Breast epithelium (tissue), 4 donors: ENCODE measurements around the gene BRD2. TPM values are rescaled to one million over a fixed set of nuclear protein-coding genes. Genes with fewer than 3 reads are reported as not detected.

Source experiments
- DNase-seq, 2 donors: peaks; one replicate each; pipeline ENCODE4 v3.0.0-alpha.2; 2019; ENCODE audit warnings: low spot score in 2 of 2
- H3K27ac ChIP-seq, 2 donors: fragments of 200-600 bp; sonication (generic) in 1 of 2; one replicate each; pipeline ENCODE4 v1.5.1; 2016 to 2019; ENCODE audit warnings: mild to moderate bottlenecking in 1 of 2
- H3K27me3 ChIP-seq, 2 donors: fragments of 200-600 bp; sonication (generic) in 1 of 2; one replicate each; pipeline versions ENCODE4 v1.5.1 to v1.6.0; 2017 to 2019; ENCODE audit warnings: control low read depth in 1 of 2, mild to moderate bottlenecking in 1 of 2
- H3K36me3 ChIP-seq: fragments of 200-600 bp; one replicate; pipeline ENCODE4 v1.5.1; 2019
- H3K4me1 ChIP-seq, 2 donors: fragments of 200-600 bp; sonication (generic); one replicate each; pipeline ENCODE4 v1.5.1; 2016 to 2019; ENCODE audit warnings: control low read depth in 1 of 2
- H3K4me3 ChIP-seq, 3 donors: fragments of 200-600 bp; sonication (generic); 1 replicate in 2 of 3; 2 replicates in 1 of 3; pipeline ENCODE4 v1.5.1; 2016 to 2019; ENCODE audit warnings: mild to moderate bottlenecking in 3 of 3, moderate library complexity in 2 of 3
- H3K9me3 ChIP-seq, 2 donors: fragments of 200-600 bp; sonication (generic) in 1 of 2; one replicate each; pipeline ENCODE4 v1.5.1; 2016 to 2019; ENCODE audit warnings: control low read depth in 1 of 2
- POLR2A ChIP-seq: fragments of 450-650 bp; IDR thresholded peaks from one replicate; pipeline ENCODE4 v1.6.1; 2016; ENCODE audit warnings: antibody characterized with exemption, mild to moderate bottlenecking, moderate library complexity
- POLR2AphosphoS5 ChIP-seq, 3 donors: sonication (generic); formaldehyde crosslinking; IDR thresholded peaks; one replicate each; pipeline ENCODE4 v1.6.1; 2017; ENCODE audit warnings: antibody characterized with exemption in 3 of 3
- intact Hi-C: fragments of 100-400 bp; cut with DNase I; formaldehyde crosslinking; loops from one replicate; pipeline ENCODE4 v1.15.1; 2023; ENCODE audit warnings: low total_unique reads
- total RNA-seq, 3 donors: library from RNA; depleted of rRNA; stranded (reverse); fragments of >200 nt; gene quantifications; one replicate each; pipeline ENCODE4 v1.1.0, GENCODE V29; 2016
- TF ChIP-seq, protein P1 (sequence below), 3 donors: fragments of 450-650 bp; IDR thresholded peaks; one replicate each; pipeline ENCODE4 v1.5.1; 2016 to 2017; ENCODE audit warnings: antibody characterized with exemption in 3 of 3, mild to moderate bottlenecking in 3 of 3, moderate library complexity in 3 of 3

Gene BRD2
- total RNA-seq, 3 donors from 2014 or later, result 111 to 159 (median 122) TPM

DNA sequence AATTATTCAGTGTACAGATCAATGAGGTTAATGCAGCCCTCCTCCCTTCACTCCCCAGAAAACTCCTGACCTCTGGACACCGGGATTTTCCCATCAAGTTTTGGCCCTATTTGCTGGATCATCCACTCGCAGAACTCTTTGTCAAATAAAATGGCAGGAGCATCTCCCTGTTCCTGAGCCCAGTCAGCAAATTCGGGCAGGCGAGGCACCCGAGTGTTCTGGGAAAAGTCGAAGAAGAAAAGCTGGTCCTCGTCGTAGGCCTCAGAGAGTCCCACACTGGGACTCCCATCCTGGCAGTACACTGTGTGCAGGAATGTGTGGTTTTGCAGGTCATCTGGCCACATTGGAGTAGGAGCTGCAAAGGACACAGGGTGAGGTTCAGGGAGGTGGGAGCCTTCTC is 17.9 kb upstream of the BRD2 start:
- no peak for TF ChIP-seq POLR2A
- TF ChIP-seq, protein P1, sequence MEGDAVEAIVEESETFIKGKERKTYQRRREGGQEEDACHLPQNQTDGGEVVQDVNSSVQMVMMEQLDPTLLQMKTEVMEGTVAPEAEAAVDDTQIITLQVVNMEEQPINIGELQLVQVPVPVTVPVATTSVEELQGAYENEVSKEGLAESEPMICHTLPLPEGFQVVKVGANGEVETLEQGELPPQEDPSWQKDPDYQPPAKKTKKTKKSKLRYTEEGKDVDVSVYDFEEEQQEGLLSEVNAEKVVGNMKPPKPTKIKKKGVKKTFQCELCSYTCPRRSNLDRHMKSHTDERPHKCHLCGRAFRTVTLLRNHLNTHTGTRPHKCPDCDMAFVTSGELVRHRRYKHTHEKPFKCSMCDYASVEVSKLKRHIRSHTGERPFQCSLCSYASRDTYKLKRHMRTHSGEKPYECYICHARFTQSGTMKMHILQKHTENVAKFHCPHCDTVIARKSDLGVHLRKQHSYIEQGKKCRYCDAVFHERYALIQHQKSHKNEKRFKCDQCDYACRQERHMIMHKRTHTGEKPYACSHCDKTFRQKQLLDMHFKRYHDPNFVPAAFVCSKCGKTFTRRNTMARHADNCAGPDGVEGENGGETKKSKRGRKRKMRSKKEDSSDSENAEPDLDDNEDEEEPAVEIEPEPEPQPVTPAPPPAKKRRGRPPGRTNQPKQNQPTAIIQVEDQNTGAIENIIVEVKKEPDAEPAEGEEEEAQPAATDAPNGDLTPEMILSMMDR (IDR thresholded peaks at IDR 0.05), result no peak
- TF ChIP-seq POLR2AphosphoS5 (IDR thresholded peaks at IDR 0.05), result no peak
- no peak overlapping the region for H3K4me3 ChIP-seq
- no peaks in the 10 kb centered on the region for H3K4me1 ChIP-seq
- intact Hi-C loops, result loop anchor here (5.0 to 10.0 kb wide), 2 partner anchors 66 to 837 kb away; partner anchors contain the start of gene LEMD2
- H3K36me3 ChIP-seq, result no peaks in the 10 kb centered on the region
- no peaks in the 10 kb centered on the region for H3K27me3 ChIP-seq
- DNase-seq, result no peak
- H3K27ac ChIP-seq, result no peak overlapping the region
- H3K9me3 ChIP-seq, result no peaks in the 10 kb centered on the region

DNA sequence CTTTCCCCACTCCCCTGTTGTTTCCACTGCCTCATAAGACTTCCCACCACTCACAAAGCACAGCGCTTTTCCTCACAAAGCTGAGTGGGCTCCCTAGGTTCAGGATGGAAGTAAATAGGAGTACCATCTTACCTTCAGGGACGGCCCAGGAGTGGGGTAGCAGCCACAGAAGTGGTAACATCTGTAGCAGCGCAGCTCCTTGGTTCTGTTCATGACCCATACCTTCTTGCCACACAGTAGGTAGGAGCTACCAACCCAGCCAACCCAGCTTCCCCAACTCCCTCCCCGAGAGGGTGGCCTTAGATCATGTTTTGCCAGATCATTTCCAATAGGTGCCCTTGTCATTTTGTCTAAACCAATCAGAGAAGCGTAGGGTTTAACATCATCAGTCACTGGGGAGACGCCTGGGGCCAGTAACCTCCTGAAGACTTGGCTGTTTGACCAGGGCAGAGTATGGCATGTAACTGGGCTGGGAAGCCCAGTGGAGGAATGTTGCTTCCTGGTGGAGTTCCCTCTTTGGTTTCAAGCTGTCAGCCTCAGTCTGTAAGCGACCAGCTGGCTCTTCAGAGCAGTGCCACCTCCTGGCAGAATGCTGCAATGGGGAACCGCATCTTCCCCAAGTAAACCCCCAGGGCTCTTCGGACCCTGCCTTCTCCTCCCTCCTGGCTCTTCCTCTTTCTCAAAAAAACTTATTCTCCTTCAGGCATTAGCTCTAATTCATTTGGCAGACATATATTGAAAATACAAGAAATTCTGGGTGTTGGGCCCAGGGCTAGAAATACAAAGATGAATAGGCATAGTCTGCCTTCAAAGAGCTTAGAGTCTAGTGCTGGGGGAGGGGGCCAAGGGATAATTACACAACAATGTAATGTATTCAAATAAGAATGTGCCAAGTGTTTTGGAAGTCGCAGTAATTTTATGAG is 15.3 kb upstream of the BRD2 start, which contains the start of gene HLA-DMA:
TSS of gene HLA-DMA (minus strand) at position 281 of the 923 bp plus-strand sequence. CDS start at position 220, 61 bp downstream.
- H3K4me1 ChIP-seq, result no peaks in the 10 kb centered on the region
- TF ChIP-seq, protein P1 (IDR thresholded peaks at IDR 0.05), result peak; percentile 65 to 83 (median 79)
- TF ChIP-seq POLR2AphosphoS5 (IDR thresholded peaks at IDR 0.05) (peak; percentile 28 to 64 (median 47)), POLR2A (no peak)
- peak; percentile 86 to 92 for DNase-seq
- no peaks in the 10 kb centered on the region for H3K36me3 ChIP-seq
- H3K27ac ChIP-seq, result peak within 1 kb of the TSS; percentile 71 to 73
- intact Hi-C loops, result loop anchor here (5.0 to 10.0 kb wide), 2 partner anchors 68 to 834 kb away; partner anchors contain the start of gene LEMD2
- H3K4me3 ChIP-seq, result peak within 1 kb of the TSS; percentile 16 to 35 (median 34)
- H3K27me3 ChIP-seq, result no peaks in the 10 kb centered on the region
- no peaks in the 10 kb centered on the region for H3K9me3 ChIP-seq

DNA sequence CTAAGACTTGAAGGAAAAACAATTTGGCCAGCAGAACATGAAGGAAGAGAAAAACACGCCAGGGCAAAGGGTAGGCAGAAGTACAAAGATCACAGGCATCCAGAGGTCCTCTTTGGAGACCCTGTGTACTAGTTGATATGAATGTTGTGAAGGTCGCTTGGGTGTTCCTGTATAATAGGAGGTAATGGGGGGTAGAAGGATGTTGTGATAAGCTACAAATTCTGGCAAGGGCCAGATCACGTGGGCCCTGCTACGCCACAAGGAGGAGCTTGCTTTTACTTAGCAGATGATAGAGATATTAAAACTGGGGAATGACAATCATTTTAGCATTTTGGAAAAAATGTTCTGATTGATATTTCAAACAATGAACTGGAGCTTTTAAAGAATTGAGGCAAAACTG is 14.6 kb upstream of the BRD2 start:
- Histone ChIP-seq H3K4me1 (no peaks in the 10 kb centered on the region), H3K4me3 (no peak overlapping the region), H3K27me3 (no peaks in the 10 kb centered on the region), H3K36me3 (no peaks in the 10 kb centered on the region), H3K27ac (peak overlapping the region in 1 of 2 donors; percentile 71), H3K9me3 (no peaks in the 10 kb centered on the region)
- intact Hi-C loops, result loop anchor here (5.0 to 10.0 kb wide), 2 partner anchors 69 to 834 kb away; partner anchors contain the start of gene LEMD2
- no peak for DNase-seq
- TF ChIP-seq, protein P1 (IDR thresholded peaks at IDR 0.05), result no peak
- TF ChIP-seq POLR2A (no peak), POLR2AphosphoS5 (IDR thresholded peaks at IDR 0.05) (no peak)

DNA sequence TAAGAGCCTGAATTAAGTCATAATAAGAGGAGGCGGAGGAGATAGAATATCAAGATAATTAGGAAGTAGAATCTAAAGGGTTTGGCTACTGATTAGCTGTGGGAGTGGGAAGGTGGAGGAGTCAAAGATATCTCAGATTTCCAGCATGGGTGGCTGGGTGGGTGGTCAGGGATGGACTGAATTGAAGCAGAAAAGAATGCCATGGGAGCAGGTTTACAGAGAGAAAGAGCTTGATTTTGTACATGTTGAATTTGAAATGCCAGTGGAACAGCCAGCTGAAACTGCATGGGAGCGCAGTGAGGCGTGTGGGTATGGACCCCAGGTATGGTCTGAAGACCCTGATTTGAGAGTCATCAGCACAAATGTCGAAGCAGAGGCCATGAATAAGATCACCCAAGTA is 14.1 kb upstream of the BRD2 start:
- TF ChIP-seq, protein P1 (IDR thresholded peaks at IDR 0.05), result no peak
- TF ChIP-seq POLR2A, result no peak
- no peak for TF ChIP-seq POLR2AphosphoS5 (IDR thresholded peaks at IDR 0.05)

More for the DNA sequence above, 14.1 kb upstream of the BRD2 start:
- H3K27me3 ChIP-seq, result no peaks in the 10 kb centered on the region
- no peaks in the 10 kb centered on the region for H3K36me3 ChIP-seq
- H3K27ac ChIP-seq, result no peak overlapping the region
- no peak for DNase-seq
- intact Hi-C loops, result loop anchor here (5.0 to 10.0 kb wide), 2 partner anchors 69 to 833 kb away; partner anchors contain the start of gene LEMD2
- H3K4me3 ChIP-seq, result no peak overlapping the region
- no peaks in the 10 kb centered on the region for H3K9me3 ChIP-seq
- H3K4me1 ChIP-seq, result no peaks in the 10 kb centered on the region
